Measurements from ENCODE around the gene CYP4B1.

DNA sequence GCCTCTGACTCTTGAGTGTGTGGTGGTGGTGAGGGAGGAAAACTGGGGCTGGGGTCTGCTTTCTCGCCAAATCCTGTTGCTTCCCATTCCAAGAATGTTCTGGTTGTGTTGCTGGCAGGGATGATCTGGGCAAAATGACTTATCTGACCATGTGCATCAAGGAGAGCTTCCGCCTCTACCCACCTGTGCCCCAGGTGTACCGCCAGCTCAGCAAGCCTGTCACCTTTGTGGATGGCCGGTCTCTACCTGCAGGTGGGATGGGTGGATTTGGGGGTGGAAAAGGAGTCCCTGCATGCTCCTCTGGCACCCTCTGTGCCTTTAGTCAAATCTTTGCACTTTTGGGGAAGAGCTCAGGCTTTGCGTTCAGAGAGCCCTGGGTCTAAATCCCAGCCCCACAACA lies 18.1 kb downstream of the CYP4B1 start:
- TF ChIP-seq, protein P1, sequence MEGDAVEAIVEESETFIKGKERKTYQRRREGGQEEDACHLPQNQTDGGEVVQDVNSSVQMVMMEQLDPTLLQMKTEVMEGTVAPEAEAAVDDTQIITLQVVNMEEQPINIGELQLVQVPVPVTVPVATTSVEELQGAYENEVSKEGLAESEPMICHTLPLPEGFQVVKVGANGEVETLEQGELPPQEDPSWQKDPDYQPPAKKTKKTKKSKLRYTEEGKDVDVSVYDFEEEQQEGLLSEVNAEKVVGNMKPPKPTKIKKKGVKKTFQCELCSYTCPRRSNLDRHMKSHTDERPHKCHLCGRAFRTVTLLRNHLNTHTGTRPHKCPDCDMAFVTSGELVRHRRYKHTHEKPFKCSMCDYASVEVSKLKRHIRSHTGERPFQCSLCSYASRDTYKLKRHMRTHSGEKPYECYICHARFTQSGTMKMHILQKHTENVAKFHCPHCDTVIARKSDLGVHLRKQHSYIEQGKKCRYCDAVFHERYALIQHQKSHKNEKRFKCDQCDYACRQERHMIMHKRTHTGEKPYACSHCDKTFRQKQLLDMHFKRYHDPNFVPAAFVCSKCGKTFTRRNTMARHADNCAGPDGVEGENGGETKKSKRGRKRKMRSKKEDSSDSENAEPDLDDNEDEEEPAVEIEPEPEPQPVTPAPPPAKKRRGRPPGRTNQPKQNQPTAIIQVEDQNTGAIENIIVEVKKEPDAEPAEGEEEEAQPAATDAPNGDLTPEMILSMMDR (IDR thresholded peaks at IDR 0.05; ENCODE audit: low read depth, low read length): no peak
- TF ChIP-seq EZH2phosphoT487 (IDR thresholded peaks at IDR 0.05; ENCODE audit: low read depth): no peak
